HTR-8/SVneo (cell line): Measurements from ENCODE around the gene ARSB.
"Not testable (repeated sequence)": the region's sequence is repeated elsewhere in the genome, so short reads cannot be mapped to it uniquely, and the experiment has no call there.

Experiments used
- DNase-seq: peaks from one replicate; pipeline ENCODE4 v3.0.0; 2011; ENCODE audit warnings: low spot score, mixed read lengths; ENCODE audit not compliant: insufficient read length
- FAIRE-seq: peaks from 2 replicates; lab custom pipeline; 2011; peaks lifted over from hg19 to GRCh38; lab: Jason Lieb, UNC

The ARSB gene

DNA sequence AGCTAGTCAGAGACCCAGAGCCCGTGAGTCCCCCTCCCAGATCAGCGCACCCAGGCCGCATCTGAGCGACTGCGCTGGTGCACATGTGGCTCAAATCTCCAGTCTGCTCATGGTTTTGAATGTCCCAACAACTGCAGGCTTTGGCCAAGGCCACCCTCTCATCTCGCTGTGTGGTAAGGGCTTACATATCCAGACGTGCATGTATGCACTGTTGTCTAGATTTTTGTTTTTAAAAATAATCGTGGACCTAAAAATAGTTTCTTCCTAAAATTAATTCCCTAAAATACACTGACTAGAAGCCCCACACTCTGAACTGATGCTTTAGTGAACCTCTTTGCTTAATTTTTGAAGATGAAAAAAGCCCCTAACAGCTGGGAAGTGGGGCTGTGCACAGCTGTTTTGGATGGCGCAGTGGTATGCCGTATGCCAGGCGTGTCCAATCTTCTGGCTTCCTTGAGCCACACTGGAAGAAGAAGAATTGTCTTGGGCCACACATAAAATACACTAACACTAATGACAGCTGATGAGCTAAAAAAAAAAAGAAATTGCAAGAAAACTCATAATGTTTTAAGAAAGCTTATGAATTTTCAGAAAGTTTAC is 193.5 kb downstream of the ARSB start:
- DNase-seq (no peak), FAIRE-seq (no peak)

DNA sequence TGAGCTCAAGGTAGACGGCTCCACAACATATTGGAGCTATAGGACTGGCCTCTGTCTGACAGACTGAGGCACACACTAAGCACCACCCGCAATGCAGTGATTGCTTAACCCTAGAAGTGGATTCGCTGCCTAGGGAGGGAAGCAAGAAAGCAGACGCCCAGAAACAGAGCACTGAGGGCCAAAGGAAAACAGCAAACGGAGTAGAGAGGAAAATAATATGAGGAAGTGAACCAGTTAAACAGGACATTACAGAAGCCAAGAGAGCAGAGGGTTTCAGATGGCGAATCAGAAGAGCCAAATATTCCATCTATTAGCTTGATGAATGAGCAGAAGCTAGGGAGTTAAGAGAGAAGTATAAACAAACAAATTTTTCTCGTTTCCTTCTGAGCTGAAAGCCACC is 197.3 kb downstream of the ARSB start:
- FAIRE-seq (no peak), DNase-seq (no peak)

DNA sequence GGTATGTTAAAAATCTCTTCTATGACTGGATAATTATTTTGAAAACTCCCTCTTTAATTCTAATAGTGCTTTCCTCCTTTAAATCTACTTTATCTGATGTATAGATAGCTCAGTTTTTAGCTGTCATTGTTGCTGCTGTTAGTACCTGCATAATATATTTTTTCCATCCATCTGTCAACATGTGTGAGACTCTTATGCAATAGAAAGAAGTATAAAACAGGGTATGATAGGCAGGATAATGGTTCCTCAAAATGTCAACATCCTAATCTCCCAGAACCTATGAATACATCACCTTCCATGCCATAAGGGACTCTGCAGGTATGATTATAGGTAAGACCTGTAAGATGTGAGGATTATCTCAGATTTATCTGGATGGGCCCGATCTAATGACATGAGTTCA is 199.7 kb downstream of the ARSB start:
- FAIRE-seq (no peak), DNase-seq (no peak)

DNA sequence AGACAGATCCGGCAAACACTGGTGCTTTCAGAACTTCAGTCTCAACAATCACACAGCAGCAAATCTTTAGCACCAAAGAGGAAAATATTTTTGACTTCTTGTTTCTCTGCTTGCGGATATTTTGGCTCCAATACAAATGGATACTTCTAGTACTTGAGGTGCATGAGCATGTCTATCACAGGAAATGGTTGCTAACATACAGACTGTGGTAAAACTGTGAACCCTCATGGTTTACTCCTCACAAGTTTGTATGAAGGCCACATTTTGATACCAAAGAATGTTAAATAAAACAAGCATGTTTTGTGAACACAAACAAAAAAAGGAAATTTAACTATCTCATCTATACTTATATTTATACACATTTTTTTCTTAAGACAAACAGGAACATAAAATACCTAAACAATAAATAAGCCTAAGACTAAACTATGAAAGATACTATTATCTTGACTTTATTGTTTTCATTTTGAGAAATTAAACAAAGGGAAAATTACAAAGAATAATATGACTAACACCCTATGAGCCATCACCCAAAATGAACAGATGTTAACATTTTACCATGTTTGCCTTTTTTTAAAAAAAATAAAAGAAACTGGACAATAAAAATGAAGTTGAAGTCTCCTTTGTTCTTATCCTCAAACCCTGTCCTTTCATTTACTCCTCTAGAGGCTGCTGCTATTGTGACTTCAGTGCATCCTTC is 201.5 kb downstream of the ARSB start:
- DNase-seq (no peak), FAIRE-seq (no peak)

DNA sequence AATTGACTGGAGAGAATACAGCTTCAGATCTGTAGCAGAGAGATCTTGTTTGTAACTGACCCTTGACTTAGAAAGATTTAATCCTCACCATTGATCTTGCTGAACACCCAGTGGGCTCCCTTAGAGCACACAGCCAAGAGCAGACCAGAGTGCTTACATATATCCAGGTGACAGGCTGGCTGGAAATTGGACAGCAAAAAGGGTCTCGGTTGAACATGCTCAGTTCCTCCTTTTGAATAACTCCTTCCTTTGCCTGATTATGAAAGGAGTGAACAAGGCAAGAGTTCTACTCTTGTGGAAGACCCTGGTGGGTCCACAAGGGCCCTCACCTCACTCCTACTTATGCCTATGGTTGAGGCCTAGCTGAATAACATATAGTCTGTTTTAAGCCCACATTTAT is 202.4 kb downstream of the ARSB start:
- FAIRE-seq (no peak), DNase-seq (no peak)

DNA sequence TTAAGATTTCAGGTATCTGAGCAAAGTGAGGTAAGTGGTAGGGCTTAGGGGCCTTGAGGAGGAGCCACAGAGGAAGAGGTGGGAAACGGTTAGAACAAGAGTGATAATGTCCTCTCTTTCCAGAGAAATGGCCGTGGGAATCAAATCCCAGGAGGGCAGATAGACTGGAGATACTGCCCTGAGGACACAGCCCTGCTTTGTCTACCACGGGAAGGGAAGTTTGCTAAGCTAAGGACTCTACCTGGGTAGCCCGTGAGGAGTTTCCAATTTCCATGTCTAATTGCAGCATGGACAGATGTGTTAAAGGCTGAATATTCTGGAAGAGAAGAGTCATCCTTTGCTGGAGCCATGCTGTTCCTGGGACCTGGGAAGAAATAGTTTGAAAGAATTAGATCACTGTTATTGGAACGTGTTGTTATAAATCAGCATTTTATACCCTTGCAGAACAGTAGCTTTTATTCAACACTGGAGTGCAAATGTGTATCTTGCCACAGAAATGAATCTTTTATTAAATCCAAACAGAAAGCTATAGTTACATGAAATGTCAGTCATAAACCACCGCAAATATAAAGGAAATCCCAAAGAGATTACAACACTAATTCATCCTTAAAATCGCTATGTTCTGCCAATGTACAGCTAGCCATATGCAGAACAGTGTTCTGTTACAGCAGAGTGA is 203.4 kb downstream of the ARSB start:
- DNase-seq = no peak
- no peak for FAIRE-seq

DNA sequence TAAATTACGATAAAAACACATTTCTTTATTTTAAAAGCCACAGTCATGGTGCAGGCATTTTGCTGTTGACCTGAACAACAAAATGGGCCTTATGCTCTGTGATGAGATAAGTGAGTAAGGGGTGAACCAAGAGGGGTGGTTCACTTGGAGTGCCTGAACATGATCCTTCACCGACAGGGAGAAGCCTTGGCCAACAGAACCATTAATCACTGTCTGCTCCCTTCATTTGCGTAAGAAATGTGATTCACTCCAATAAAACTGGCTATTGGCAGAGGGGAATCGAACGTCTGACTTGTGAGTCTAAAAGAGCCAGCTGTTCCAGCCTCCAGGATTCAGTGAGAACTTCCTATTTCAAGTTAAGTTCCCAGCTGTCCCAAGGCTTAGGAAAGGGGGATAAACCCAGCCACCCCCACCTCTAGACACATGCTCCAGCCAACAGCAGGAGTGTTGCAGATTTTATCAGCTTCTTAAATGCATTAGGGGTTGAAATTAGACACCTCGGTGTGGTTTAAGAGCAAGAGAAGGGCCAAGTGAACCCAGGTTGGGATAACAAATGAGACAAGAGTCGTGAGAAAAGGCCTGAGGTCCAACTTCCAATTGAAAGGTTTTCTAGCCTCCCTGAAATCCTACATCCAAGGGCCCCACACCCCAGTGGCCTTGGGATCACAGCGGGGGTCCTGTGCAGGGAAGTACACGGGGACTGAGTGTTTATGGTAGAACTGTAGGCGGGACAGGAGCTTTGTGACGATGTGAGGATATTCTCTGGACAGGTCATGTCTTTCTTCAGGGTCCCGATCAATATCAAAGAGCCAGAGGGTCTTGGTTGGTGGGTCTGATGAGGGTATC is 205.1 kb downstream of the ARSB start:
- peak; percentile 66 for DNase-seq
- FAIRE-seq = peak; percentile 72

DNA sequence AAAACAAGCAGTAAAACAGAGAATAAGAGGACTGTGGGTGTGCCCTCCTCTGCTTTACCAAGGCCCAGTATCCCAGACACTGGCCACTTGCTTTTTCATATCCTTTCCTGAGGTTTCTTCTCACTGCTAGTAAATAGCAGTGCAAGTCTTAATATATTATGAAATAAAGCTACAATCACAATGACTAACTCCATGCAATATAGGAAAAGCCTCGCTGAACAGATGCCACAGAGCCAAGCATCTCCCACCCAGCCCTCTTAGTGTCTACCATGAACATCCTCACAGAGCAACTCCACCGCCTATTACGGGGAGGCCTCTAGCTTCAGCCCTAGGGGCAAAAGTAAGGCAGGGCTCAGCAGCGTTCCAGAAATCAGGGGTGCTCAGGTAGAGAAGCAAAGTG is 205.8 kb downstream of the ARSB start:
- FAIRE-seq (no peak), DNase-seq (no peak)

DNA sequence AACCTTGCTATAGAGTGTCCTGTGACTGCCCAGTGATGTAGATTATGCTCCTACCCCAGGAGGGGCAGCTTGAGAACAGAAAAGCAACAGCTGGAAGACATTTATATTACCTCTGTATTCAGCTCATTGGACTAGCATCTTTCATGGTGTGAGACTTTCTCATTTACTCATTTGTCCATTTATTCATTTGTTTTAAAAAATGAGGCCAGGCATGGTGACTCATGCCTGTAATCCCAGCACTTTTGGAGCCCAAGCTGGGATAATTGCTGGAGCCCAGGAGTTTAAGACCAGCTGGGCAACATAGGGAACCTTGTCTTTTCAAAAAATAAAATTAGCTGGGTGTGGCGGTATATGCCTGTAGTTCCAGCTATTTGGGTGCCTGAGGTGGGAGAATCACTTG is 206.6 kb downstream of the ARSB start:
- FAIRE-seq (no peak), DNase-seq (no peak)

DNA sequence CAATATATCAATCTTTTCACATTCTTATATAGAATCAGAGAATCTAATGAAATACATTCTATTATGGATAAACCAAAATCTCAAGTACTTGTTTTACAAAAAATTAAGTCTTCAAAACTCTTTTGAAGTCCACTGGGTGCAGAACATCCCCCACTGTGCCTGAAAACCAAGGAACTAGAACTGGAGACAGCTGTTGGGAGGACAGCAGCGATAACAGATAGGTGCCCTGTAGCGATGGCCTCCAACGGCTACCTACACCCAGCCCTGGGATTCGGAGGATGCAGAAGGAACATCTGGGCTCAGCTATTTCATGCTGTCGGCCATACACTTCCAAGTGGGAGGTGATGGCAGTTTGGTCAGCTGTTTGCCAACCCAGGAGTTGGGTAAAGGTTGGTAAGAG is 207.2 kb downstream of the ARSB start:
- no peak for FAIRE-seq
- DNase-seq = no peak

DNA sequence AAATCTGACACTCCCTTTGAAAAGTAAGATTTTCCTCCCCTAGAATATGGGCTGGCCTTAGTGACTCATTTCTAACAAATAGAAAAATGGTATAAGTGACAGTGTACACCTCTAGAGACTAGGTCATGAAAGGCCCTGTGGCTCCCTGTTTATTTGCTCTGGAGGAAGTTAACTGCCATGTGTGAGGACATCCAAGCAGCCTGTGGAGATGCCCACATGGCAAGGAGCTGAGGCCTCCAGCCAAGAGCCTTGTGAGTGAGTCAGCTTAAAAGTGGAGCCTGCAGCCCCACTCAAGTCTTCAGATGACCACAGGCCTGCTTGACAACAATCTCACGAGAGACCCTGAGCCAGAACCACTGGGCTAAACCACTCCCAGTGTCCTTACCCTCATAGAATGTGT is 208.5 kb downstream of the ARSB start:
- DNase-seq = no peak

DNA sequence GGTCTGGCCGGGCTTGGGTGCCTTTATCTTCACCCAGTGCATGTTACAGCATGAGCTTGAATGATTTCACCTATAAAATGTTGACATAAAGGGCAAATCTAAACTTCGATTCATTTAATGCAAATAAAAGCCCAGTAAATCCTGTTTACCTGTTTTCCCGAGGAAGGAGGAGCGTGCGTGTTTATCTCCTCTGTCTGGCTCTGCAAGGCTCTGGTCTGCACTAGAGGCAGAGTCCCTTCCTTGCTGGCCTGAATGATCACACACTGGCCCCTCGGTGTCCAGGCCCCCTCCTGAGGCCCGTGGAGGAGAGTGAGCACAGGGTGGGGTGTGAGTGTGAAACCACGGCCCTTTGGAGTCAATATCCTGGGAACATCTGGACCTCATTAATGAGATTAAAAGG is 211.5 kb downstream of the ARSB start:
- FAIRE-seq (no peak), DNase-seq (no peak)

More for the DNA sequence above, 208.5 kb downstream of the ARSB start:
- no peak for FAIRE-seq

DNA sequence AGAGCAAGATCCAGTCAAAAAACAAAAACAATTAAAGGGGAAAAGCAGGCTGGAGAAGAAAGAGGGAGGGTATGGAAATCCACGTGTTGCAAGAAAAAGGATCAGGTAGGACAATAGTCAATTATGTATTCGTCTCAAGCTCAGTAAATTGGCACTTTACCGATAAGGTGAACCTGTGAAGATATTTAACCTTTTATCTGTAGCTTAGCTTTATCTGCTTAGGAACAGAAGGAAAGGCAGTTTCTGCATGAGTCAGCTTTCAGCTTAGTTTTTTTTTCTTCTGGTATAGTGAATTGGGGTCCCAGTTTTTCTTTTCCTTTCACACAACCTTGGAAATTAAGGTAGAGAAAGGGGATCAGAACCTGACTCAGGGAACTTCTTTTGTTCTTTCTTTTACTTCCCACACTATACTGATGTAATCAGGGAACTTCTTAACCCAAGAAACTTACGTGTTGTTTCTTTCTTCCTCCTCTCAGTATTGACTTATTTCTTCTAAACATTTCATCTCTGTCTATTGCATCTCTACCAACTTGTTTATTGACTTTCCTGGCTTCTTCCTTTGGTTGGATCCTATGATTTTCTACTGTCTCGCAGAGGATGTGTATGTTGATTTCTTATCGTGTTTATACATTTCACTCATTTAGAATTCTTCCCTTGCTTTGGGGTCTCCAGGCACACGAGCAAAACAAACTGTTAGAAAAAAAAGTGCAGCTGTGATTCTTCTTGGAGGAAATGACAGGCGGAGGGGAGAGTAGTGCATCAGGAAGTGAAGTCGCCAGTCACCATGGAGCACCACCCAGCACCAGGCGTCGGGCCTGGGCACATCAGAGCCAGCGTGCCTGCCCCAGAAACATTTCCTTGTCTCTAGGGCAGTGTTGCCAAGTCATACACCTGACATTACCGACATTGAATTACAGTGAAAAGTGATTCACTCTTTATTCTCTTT is 213.6 kb downstream of the ARSB start:
- DNase-seq (no peak), FAIRE-seq (no peak)

DNA sequence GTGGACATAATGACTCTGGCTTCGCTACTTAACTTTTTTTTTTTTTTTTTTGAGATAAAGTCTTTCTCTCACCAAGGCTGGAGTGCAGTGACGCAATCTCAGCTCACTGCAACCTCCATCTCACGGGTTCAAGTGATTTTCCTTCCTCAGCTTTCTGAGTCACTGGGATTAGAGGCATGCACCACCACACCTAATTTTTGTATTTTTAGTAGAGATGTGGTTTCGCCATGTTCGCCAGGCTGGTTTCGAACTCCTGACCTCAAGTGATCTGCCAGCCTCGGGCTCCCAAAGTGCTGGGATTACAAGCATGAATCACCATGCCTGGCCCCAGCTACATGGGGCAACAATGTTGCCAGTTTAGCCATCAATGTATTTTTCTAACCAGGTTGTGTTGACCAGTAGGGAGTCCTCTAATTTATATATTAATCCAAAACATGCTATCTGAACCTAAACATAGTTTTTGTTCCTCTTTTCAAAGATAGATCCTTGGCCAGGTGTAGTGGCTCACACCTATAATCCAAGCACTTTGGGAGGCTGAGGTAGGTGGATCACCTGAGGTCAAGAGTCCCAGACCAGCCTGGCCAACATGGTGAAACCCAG is 216.2 kb downstream of the ARSB start:
- FAIRE-seq = no peak
- DNase-seq = no peak

DNA sequence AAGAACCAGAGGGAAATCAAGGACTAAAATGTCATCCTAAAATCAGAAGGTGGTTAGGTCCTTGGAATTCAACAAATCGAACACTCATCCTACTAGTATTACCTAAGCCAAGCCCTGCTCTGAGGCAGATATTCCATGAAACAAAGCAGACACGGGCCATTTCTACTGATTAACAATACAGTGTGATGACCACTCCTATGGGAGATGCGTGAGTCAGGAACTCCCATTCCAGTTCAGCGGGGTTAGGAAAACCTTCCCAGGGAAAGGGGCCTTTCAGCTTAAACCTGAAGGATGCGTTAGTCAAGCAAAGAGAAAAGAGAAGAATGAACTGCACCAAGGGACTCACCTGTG is 218.7 kb downstream of the ARSB start:
- FAIRE-seq = no peak

DNA sequence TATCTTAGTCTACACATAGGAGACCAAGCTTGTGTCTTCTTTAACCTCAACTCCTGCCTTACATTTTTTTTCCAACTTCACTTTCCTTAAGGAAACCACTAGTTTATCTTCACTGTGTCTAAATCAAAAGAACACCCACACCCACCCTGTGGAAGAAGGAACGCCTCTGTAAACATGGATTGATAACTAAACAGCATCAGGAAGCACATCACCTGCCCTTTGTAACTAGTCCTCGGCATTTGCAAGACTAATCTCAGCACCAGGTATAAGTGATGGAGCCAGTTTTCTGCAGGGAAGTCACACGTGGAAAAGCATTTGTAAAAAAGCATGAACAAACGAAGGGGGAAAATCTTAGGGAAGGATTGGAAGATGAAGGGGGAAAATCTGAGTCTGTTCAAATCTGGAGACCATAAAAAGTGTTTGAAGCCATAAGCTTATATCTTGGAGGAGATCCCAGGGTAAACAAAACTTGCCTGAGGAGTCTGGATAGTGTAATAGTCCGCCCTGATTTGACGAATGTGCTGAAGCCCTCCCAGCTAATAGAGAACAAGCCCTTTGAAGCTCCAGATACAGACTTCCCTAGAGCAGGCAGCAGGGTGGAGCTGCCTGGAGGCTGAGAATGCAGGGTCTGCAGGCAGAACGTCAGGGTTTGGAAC is 219.2 kb downstream of the ARSB start:
- DNase-seq (no peak), FAIRE-seq (no peak)

More for the DNA sequence above, 218.7 kb downstream of the ARSB start:
- DNase-seq = no peak

DNA sequence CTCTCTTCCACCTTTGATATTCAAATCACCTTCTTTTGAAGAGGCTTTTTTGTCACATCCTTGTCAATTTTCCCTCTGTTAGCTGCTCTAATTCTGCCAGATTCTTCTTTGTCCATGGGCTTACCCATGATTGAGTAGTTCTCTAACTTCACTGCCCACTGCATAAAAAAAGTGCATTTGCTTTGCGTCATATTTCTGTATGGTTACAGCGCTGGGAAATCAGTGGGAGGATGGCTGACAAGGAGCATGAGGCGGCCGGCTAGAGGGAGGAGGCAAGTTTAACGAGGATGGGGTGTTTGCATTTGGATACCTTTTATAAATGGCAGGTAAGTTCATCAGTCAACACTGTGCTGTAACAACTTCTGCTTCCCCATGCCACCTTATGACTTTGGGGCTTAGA is 220.0 kb downstream of the ARSB start:
- DNase-seq = no peak
- no peak for FAIRE-seq

DNA sequence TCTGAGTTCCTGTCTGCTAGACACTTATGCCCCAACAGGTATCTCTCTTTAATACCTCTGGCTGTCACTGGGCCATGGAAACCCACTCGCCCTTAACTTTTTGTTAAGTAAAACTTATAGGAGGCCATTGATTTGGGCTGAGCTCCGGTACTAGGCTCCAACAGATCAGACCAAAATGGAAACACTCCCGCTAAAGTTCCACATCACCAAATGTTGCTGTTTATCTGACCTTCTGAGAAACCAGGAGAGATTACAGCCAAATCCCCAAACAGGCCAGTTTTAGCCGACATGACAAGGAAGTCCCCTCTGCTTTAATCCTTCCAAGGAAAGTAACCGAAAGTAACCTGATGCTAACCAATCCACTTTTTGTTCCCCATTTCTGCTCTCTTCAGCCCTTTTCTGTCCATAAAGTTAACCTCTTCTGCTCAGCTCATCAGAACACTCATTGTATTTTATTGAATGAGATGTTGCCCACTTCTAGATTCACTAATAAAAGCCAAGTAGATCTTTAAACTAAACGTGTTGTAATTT is 221.4 kb downstream of the ARSB start:
- FAIRE-seq (no peak), DNase-seq (no peak)

DNA sequence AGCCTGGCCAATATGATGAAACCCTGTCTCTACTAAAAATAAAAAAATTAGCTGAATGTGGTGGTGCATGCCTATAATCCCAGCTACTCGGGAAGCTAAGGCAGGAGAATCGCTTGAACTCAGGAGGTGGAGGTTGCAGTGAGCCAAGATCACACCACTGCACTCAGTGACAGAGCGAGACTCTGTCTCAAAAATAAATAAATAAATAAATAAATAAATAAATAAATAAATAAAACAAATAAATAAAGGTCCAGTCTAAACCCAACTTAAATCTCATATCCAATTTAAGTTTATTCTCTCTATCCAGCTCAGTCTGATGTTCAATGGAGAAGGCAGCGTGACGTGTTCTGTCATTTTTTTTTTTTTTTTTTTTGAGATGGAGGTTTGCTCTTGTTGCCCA is 222.4 kb downstream of the ARSB start:
- not testable (repeated sequence) for DNase-seq, FAIRE-seq
